ENCODE data around the gene SUMO1. TPM values are rescaled to one million over a fixed set of nuclear protein-coding genes. Genes with fewer than 3 reads are reported as not detected.
"Not testable (repeated sequence)": the region's sequence is repeated elsewhere in the genome, so short reads cannot be mapped to it uniquely, and the experiment has no call there.

Gene SUMO1
- total and polyA plus RNA-seq, 2 donors from 2014 or later: 81.7 to 170 TPM

GRCh38 chr2:202278944-202279343 lies 40.5 kb upstream of the SUMO1 start:
- DNase-seq (peak in 2 of 5 donors; percentile 27 to 65), FAIRE-seq (no peak)
- H3K9ac ChIP-seq (ENCODE audit: low read length in 3 of 3): no peak overlapping the region
- H3K27me3 ChIP-seq (ENCODE audit: control insufficient read depth, insufficient read depth, low read length): no peaks in the 10 kb centered on the region
- no peaks in the 10 kb centered on the region for H3K9me3 ChIP-seq (ENCODE audit: control insufficient read depth in 2 of 3, insufficient read depth in 1 of 3, low read length in 3 of 3)
- intact Hi-C loops (cut with DNase I): no loop called here
- H3K36me3 ChIP-seq (ENCODE audit: control insufficient read depth in 2 of 3, insufficient read depth in 3 of 3, low read length in 3 of 3): peaks cover 4 to 20% (median 5%) of the 10 kb centered on the region in 3 donors
- no peak overlapping the region for H3K27ac ChIP-seq (ENCODE audit: low read depth in 2 of 2, low read length in 2 of 2)
- TF ChIP-seq CTCF (IDR thresholded peaks at IDR 0.05; ENCODE audit: borderline replicate concordance, extremely low read depth, insufficient read depth): peak; percentile 31
- no peaks in the 10 kb centered on the region for H3K4me1 ChIP-seq (ENCODE audit: control insufficient read depth in 2 of 3, insufficient read depth in 2 of 3, low read depth in 1 of 3, low read length in 3 of 3)
- no peak overlapping the region for H3K4me3 ChIP-seq (ENCODE audit: low read length in 3 of 3)

DNA sequence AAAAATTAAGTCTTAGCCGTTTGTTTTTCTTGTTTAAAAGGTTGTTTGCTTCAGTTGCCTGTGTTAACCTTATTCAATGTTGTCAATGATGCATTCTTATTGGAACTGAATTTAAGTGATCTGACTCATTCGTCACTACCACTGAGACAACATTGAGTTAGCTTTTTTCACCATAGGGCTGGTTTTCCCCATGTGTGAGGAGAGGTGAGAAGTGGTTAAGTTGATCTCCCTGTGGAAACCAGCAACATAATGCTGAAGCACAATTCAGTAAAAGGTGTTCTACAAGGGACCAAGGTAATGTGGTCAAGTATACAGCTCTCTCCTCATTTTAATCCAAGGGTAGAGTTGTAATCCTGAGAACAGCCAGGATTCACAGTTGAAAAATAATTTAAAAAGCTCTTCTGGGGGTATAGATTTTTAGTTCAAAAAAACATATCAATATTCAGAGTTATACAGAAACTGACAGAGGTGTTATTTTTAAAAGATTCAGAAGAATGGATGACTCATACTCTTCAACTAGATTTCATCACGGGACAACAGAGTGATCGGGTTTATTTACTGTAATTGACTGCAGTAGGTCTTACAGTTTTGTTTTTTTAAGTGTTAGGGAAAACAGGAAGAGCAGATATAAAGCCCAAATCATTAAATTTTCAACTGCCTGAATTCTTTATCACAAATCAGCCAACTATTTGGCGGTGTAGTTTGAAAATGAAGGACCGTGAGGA lies 39.8 kb upstream of the SUMO1 start:
- no peak overlapping the region for H3K4me3 ChIP-seq (ENCODE audit: low read length in 3 of 3)
- intact Hi-C loops (cut with DNase I): no loop called here
- no peak for TF ChIP-seq CTCF (IDR thresholded peaks at IDR 0.05; ENCODE audit: borderline replicate concordance, extremely low read depth, insufficient read depth)
- H3K4me1 ChIP-seq (ENCODE audit: control insufficient read depth in 2 of 3, insufficient read depth in 2 of 3, low read depth in 1 of 3, low read length in 3 of 3): no peaks in the 10 kb centered on the region
- DNase-seq: no peak
- H3K9ac ChIP-seq (ENCODE audit: low read length in 3 of 3): no peak overlapping the region
- H3K36me3 ChIP-seq (ENCODE audit: control insufficient read depth in 2 of 3, insufficient read depth in 3 of 3, low read length in 3 of 3): peaks cover 4 to 20% (median 5%) of the 10 kb centered on the region in 3 donors
- no peaks in the 10 kb centered on the region for H3K27me3 ChIP-seq (ENCODE audit: control insufficient read depth, insufficient read depth, low read length)
- H3K27ac ChIP-seq (ENCODE audit: low read depth in 2 of 2, low read length in 2 of 2): no peak overlapping the region
- H3K9me3 ChIP-seq (ENCODE audit: control insufficient read depth in 2 of 3, insufficient read depth in 1 of 3, low read length in 3 of 3): no peaks in the 10 kb centered on the region
- FAIRE-seq: no peak

DNA sequence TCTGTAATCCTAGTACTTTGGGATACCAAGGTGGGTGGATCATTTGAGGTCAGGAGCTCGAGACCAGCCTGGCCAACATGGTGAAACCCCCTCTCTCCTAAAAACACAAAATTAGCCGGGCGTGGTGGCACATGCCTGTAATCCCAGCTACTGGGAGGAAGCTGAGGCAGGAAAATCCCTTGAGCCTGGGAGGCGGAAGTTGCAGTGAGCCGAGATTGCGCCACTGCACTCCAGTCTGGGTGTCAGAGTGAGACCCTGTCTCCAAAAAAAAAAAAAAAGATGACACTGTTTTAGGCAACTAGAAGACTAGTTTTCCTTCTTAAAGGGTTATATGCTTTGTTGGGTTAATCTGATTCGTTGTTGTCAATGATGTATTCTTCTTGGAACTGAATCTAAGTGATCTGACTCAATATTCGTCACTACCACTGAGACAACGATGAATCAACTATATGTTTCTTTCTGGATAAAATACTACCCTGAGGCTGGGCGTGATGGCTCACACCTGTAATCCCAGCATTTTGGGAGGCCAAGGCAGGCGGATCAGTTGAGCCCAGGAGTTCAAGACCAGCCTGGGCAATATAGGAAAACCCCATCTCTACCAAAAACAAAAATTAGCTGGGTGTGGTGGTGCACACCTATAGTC lies 37.8 kb upstream of the SUMO1 start:
- intact Hi-C loops (cut with DNase I); H3K9me3 ChIP-seq (ENCODE audit: control insufficient read depth in 2 of 3, insufficient read depth in 1 of 3, low read length in 3 of 3); H3K9ac ChIP-seq (ENCODE audit: low read length in 3 of 3); FAIRE-seq; H3K4me3 ChIP-seq (ENCODE audit: low read length in 3 of 3); H3K27ac ChIP-seq (ENCODE audit: low read depth in 2 of 2, low read length in 2 of 2); H3K27me3 ChIP-seq (ENCODE audit: control insufficient read depth, insufficient read depth, low read length); DNase-seq; H3K4me1 ChIP-seq (ENCODE audit: control insufficient read depth in 2 of 3, insufficient read depth in 2 of 3, low read depth in 1 of 3, low read length in 3 of 3): not testable (repeated sequence)
- H3K36me3 ChIP-seq (ENCODE audit: control insufficient read depth in 2 of 3, insufficient read depth in 3 of 3, low read length in 3 of 3): peaks cover 2 to 17% (median 2%) of the 10 kb centered on the region in 3 donors

DNA sequence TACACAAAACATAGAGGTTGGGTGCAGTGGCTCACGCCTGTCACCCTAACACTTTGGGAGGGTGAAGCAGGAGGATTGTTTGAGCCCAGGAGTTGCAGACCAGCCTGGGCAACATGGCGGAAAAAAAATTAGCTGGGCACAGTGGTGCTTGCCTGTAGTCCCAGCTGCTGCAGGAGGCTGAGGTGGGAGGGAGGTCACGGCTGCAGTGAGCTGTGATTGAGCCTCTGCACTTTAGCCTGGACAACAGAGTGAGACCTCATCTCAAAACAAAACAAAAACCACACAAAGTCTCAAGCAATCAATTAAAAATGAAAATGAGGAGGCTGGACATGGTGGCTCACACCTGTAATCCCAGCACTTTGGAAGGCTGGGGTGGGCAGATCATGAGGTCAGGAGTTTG lies 32.1 kb upstream of the SUMO1 start:
- FAIRE-seq: no peak
- no peaks in the 10 kb centered on the region for H3K9me3 ChIP-seq (ENCODE audit: control insufficient read depth in 2 of 3, insufficient read depth in 1 of 3, low read length in 3 of 3)

More for the DNA sequence above, 32.1 kb upstream of the SUMO1 start:
- DNase-seq: no peak
- Histone ChIP-seq H3K4me1 (ENCODE audit: control insufficient read depth in 2 of 3, insufficient read depth in 2 of 3, low read depth in 1 of 3, low read length in 3 of 3) (peaks cover 0 to 11% (median 2%) of the 10 kb centered on the region in 3 donors), H3K36me3 (ENCODE audit: control insufficient read depth in 2 of 3, insufficient read depth in 3 of 3, low read length in 3 of 3) (no peaks in the 10 kb centered on the region), H3K4me3 (ENCODE audit: low read length in 3 of 3) (no peak overlapping the region), H3K9ac (ENCODE audit: low read length in 3 of 3) (no peak overlapping the region), H3K27me3 (ENCODE audit: control insufficient read depth, insufficient read depth, low read length) (no peaks in the 10 kb centered on the region), H3K27ac (ENCODE audit: low read depth in 2 of 2, low read length in 2 of 2) (no peak overlapping the region)
- no peak for TF ChIP-seq CTCF (IDR thresholded peaks at IDR 0.05; ENCODE audit: borderline replicate concordance, extremely low read depth, insufficient read depth)
- intact Hi-C loops (cut with DNase I): no loop called here
